K562 (cell line): ENCODE results near the gene STAT6. TPM values are rescaled to one million over a fixed set of nuclear protein-coding genes. Genes with fewer than 3 reads are reported as not detected.

Source experiments
- ASH1L ChIP-seq: fragments of 450-650 bp; IDR thresholded peaks from 2 replicates; pipeline ENCODE4 v1.6.1; 2018; ENCODE audit warnings: borderline replicate concordance, mild to moderate bottlenecking, low read depth; ENCODE audit not compliant: partially characterized antibody
- BRD4 ChIP-seq: fragments of 200-600 bp; sonication (generic); IDR thresholded peaks from 2 replicates; pipeline ENCODE4 v1.6.1; 2017; ENCODE audit warnings: inconsistent platforms
- KLF6 ChIP-seq: fragments of 250-450 bp; sonication (Bioruptor Pico); IDR thresholded peaks from 2 replicates; pipeline ENCODE4 v1.4.0; 2020; ENCODE audit warnings: mild to moderate bottlenecking, moderate library complexity, borderline replicate concordance
- MAFF ChIP-seq: IDR thresholded peaks from 2 replicates; pipeline ENCODE4 v1.6.1; 2012; ENCODE audit warnings: low read length, improper control_type of control experiment
- POLR2H ChIP-seq: IDR thresholded peaks from 2 replicates; pipeline ENCODE4 v1.6.1; 2016; ENCODE audit warnings: missing genetic modification characterization, low read depth, mild to moderate bottlenecking, control low read depth, missing compliant biosample characterization, moderate library complexity
- RHOXF2B ChIP-seq: fragments of 250-450 bp; sonication (Bioruptor Pico); conservative IDR thresholded peaks from 2 replicates; pipeline ENCODE4 v1.5.1; 2021
- STAG1 ChIP-seq: sonication (generic); formaldehyde crosslinking; IDR thresholded peaks from 2 replicates; pipeline ENCODE4 v1.5.0; 2020; ENCODE audit warnings: missing genetic modification reagents, borderline replicate concordance
- ZNF175 ChIP-seq: fragments of 200-800 bp; sonication (Bioruptor generic); IDR thresholded peaks from 2 replicates; pipeline ENCODE4 v1.6.1; 2016; ENCODE audit warnings: low read depth, mild to moderate bottlenecking, missing genetic modification characterization, missing compliant biosample characterization
- ZNF76 ChIP-seq: fragments of 250-450 bp; sonication (Bioruptor Pico); IDR thresholded peaks from 2 replicates; pipeline ENCODE4 v1.4.0; 2020; ENCODE audit warnings: mild to moderate bottlenecking, moderate library complexity, borderline replicate concordance
- polyA plus RNA-seq, 8 experiments: library from polyadenylated mRNA; depleted of rRNA in 4 of 8; stranded (reverse) in 5 of 8; unstranded in 3 of 8; fragments of >200 nt; fragmentation: Nextera tagmentation in 2 of 8; fragmentation: Illumina TruSeq in 1 of 8; extraction: Ambion mirVana in 2 of 8; extraction: Trizol in 1 of 8; gene quantifications; 2 replicates each; pipeline versions ENCODE4 v1.2.1 to v1.2.3, GENCODE V29; 2011 to 2014; ENCODE audit warnings: inconsistent platforms in 1 of 8, missing spikeins in 1 of 8
- total RNA-seq, 7 experiments: library from RNA; depleted of rRNA in 6 of 7; stranded (reverse); fragments of >200 nt in 6 of 7; fragmentation: Illumina TruSeq in 2 of 7; extraction: Trizol in 2 of 7; gene quantifications; 2 replicates each; pipeline versions ENCODE4 v1.2.1 to v1.2.3, GENCODE V29; 2011 to 2021; ENCODE audit warnings: low replicate concordance in 1 of 7
- TF ChIP-seq, protein P1 (sequence below), 2 experiments: fragments of 200-800 bp in 1 of 2; sonication (Bioruptor generic) in 1 of 2; sonication (generic) in 1 of 2; formaldehyde crosslinking in 1 of 2; IDR thresholded peaks in 1 of 2; conservative IDR thresholded peaks in 1 of 2; 2 replicates each; pipeline versions ENCODE4 v1.5.0 to v1.6.1; 2016 to 2020; ENCODE audit warnings: missing compliant biosample characterization in 1 of 2, missing genetic modification characterization in 1 of 2, missing genetic modification reagents in 1 of 2
- TF ChIP-seq, protein P2 (sequence below), 2 experiments: fragments of 450-650 bp in 1 of 2; sonication (generic) in 1 of 2; formaldehyde crosslinking in 1 of 2; IDR thresholded peaks; 2 replicates each; pipeline versions ENCODE4 v1.7.1 to v1.9.0; 2016 to 2022; ENCODE audit warnings: inconsistent platforms in 1 of 2, mild to moderate bottlenecking in 1 of 2, missing genetic modification reagents in 1 of 2
- TF ChIP-seq, protein P3 (sequence below): fragments of 450-650 bp; IDR thresholded peaks from 2 replicates; pipeline ENCODE4 v1.6.1; 2016; ENCODE audit warnings: low read depth, mild to moderate bottlenecking, moderate library complexity
- TF ChIP-seq, protein P4 (sequence below): sonication (generic); formaldehyde crosslinking; IDR thresholded peaks from 2 replicates; pipeline ENCODE4 v1.9.0; 2022; ENCODE audit warnings: mild to moderate bottlenecking, missing genetic modification reagents

Gene STAT6
- total and polyA plus RNA-seq, 9 of the 15 experiments (the other 6 are each of a cell fraction or from before 2014, with no cell fraction given), result 2.4 to 49.5 (median 26.5) TPM

DNA sequence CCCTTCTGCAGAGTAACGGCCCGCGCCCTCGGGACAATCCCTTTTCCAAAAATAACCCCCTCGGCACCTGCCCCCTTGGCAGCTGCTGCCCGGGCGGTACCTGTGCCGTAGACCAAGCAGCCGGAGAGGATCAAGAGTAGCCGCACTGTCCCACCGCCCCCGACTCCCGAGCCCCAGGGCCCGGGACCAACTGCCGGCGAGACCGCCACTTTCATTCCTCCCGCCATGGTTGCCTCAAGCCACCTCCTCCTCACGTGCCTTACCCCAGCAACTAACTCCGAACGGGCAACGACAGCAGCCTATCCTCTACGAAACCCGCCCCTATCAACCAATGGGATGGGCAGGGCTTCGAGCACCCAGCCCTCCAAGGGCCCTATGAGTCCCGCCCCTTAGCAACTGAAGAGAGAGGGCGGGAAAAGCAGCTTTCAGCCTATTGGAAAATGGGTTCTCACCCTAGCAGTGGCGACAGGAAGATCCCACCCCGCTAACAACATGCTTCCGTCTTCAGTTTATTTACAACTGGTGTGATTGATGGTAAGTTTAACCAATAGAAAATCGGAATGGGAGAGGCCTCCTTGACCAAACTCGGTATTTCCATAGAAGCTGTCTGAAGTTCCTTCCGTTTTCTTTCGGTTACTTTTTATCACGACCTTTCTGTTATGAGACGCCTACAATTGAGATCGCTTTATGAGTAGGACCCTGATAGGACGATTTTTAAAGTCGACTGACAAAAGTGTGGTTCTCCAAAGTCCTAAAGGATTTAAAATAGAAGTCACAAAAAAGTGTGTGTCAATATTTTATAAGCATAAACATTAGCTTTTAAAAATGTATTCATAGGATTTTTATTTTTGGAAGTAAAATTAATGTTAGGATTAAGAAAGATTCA lies 32.4 kb downstream of the STAT6 start, which contains the start of gene NEMP1 (continued):
- TF ChIP-seq, protein P1, sequence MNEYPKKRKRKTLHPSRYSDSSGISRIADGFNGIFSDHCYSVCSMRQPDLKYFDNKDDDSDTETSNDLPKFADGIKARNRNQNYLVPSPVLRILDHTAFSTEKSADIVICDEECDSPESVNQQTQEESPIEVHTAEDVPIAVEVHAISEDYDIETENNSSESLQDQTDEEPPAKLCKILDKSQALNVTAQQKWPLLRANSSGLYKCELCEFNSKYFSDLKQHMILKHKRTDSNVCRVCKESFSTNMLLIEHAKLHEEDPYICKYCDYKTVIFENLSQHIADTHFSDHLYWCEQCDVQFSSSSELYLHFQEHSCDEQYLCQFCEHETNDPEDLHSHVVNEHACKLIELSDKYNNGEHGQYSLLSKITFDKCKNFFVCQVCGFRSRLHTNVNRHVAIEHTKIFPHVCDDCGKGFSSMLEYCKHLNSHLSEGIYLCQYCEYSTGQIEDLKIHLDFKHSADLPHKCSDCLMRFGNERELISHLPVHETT (CRISPR knock-in tag; conservative IDR thresholded peaks at IDR 0.05 in 1 of 2, IDR thresholded peaks at IDR 0.05 in 1 of 2), result no peak
- TF ChIP-seq MAFF (no peak), POLR2H (tag) (peak; percentile 91), ZNF175 (CRISPR knock-in tag) (0 out of 2 replicates have a peak, but pooled peaks have one; percentile 42), STAG1 (CRISPR knock-in tag) (no peak), ZNF76 (CRISPR knock-in tag) (peak; percentile 74; the same call in 1 of the 2 replicates), BRD4 (no peak), RHOXF2B (CRISPR knock-in tag) (no peak), ASH1L (peak; percentile 94), KLF6 (0 out of 2 replicates have a peak, but pooled peaks have one; percentile 32)
- TF ChIP-seq, protein P2, sequence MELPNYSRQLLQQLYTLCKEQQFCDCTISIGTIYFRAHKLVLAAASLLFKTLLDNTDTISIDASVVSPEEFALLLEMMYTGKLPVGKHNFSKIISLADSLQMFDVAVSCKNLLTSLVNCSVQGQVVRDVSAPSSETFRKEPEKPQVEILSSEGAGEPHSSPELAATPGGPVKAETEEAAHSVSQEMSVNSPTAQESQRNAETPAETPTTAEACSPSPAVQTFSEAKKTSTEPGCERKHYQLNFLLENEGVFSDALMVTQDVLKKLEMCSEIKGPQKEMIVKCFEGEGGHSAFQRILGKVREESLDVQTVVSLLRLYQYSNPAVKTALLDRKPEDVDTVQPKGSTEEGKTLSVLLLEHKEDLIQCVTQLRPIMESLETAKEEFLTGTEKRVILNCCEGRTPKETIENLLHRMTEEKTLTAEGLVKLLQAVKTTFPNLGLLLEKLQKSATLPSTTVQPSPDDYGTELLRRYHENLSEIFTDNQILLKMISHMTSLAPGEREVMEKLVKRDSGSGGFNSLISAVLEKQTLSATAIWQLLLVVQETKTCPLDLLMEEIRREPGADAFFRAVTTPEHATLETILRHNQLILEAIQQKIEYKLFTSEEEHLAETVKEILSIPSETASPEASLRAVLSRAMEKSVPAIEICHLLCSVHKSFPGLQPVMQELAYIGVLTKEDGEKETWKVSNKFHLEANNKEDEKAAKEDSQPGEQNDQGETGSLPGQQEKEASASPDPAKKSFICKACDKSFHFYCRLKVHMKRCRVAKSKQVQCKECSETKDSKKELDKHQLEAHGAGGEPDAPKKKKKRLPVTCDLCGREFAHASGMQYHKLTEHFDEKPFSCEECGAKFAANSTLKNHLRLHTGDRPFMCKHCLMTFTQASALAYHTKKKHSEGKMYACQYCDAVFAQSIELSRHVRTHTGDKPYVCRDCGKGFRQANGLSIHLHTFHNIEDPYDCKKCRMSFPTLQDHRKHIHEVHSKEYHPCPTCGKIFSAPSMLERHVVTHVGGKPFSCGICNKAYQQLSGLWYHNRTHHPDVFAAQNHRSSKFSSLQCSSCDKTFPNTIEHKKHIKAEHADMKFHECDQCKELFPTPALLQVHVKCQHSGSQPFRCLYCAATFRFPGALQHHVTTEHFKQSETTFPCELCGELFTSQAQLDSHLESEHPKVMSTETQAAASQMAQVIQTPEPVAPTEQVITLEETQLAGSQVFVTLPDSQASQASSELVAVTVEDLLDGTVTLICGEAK (IDR thresholded peaks at IDR 0.05), result peak; percentile 95
- TF ChIP-seq, protein P2 (CRISPR knock-in tag; IDR thresholded peaks at IDR 0.05), result no peak
- TF ChIP-seq, protein P3, sequence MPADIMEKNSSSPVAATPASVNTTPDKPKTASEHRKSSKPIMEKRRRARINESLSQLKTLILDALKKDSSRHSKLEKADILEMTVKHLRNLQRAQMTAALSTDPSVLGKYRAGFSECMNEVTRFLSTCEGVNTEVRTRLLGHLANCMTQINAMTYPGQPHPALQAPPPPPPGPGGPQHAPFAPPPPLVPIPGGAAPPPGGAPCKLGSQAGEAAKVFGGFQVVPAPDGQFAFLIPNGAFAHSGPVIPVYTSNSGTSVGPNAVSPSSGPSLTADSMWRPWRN, result 0 out of 2 replicates have a peak, but pooled peaks have one; percentile 21
- TF ChIP-seq, protein P4, sequence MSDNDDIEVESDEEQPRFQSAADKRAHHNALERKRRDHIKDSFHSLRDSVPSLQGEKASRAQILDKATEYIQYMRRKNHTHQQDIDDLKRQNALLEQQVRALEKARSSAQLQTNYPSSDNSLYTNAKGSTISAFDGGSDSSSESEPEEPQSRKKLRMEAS (CRISPR knock-in tag), result peak; percentile 73
